Measurements from ENCODE around the gene KRTAP4-6. TPM values are rescaled to one million over a fixed set of nuclear protein-coding genes. Genes with fewer than 3 reads are reported as not detected.
"Not testable (repeated sequence)": the region's sequence is repeated elsewhere in the genome, so short reads cannot be mapped to it uniquely, and the experiment has no call there.

Gene KRTAP4-6
- total RNA-seq, 1 donor from 2014 or later = not detected

DNA sequence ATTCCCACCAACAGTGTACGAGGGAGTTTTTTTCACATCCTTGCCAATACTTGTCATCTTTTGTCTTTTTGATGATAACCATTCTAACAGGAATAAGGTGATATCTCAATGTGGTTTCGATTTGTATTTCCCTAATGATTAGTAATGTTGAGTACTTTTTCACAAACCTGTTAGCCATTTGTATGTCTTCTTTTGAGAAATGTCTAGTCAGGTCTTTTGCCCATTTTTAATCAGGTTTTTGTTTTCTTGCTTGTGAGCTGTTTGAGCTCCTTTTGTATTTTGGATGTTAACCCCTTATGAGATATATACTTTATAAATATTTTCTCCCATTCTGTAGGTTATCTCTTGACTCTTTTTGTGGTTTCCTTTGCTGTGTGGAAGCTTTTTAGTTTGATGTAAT is 11.2 kb upstream of the KRTAP4-6 start:
- DNase-seq = no peak

GRCh38 chr17:41150026-41150425 is 9.7 kb upstream of the KRTAP4-6 start:
- TF ChIP-seq CTCF (IDR thresholded peaks at IDR 0.05) = no peak
- Histone ChIP-seq H3K4me3 (no peak overlapping the region), H3K4me1 (no peaks in the 10 kb centered on the region), H3K36me3 (no peaks in the 10 kb centered on the region), H3K9me3 (no peaks in the 10 kb centered on the region), H3K27me3 (ENCODE audit: low read depth) (peaks cover 4% of the 10 kb centered on the region), H3K27ac (no peak overlapping the region)
- ATAC-seq = no peak
- intact Hi-C loops (cut with DNase I) = no loop called here
- DNase-seq = no peak

More for the DNA sequence above, 11.2 kb upstream of the KRTAP4-6 start:
- Histone ChIP-seq H3K9me3 (no peaks in the 10 kb centered on the region), H3K27ac (no peak overlapping the region), H3K4me1 (no peaks in the 10 kb centered on the region), H3K36me3 (no peaks in the 10 kb centered on the region), H3K4me3 (no peak overlapping the region), H3K27me3 (ENCODE audit: low read depth) (peaks cover 7% of the 10 kb centered on the region)
- intact Hi-C loops (cut with DNase I) = no loop called here
- no peak for TF ChIP-seq CTCF (IDR thresholded peaks at IDR 0.05)
- ATAC-seq = no peak

GRCh38 chr17:41149652-41149985 is 9.3 kb upstream of the KRTAP4-6 start, which contains the start of gene KRTAP4-5:
KRTAP4-5 (minus strand) TSS chr17:41149825; CDS start chr17:41149767, 58 bp downstream.
- Histone ChIP-seq H3K27me3 (ENCODE audit: low read depth) (peaks cover 4% of the 10 kb centered on the region), H3K9me3 (no peaks in the 10 kb centered on the region), H3K4me3 (no peak within 1 kb of the TSS), H3K36me3 (no peaks in the 10 kb centered on the region), H3K27ac (no peak within 1 kb of the TSS), H3K4me1 (no peaks in the 10 kb centered on the region)
- no peak for TF ChIP-seq CTCF (IDR thresholded peaks at IDR 0.05)
- ATAC-seq = no peak
- intact Hi-C loops (cut with DNase I) = no loop called here
- DNase-seq = no peak

DNA sequence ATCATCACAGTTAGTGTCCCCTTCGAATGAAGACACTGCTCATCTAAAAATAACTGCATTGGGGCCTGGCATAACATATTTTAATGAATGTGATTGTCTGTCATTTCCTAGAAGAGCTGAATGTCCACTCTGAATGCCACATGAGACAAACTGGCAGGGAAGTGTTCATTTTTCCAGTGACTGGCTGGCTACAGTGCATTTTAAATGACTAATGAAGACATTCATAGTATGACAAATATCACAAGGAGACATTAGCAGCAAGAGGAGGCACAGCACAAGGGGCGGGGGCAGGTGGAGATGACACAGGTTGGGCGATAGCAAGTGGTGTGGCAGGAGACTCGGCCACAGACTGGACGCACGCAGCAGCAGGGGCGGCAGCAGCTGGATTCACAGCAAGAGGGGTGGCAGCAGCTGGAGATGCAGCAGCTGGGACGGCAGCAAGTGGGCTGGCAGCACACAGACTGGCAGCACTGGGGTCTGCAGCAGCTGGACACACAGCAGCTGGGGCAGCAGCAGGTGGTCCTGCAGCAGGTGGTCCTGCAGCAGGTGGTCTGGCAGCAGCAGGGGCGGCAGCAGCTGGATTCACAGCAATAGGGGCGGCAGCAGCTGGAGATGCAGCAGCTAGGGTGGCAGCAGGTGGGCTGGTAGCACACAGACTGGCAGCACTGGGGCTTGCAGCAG is 8.8 kb upstream of the KRTAP4-6 start:
- H3K9me3 ChIP-seq; DNase-seq; intact Hi-C loops (cut with DNase I); H3K4me1 ChIP-seq; ATAC-seq; H3K36me3 ChIP-seq; H3K4me3 ChIP-seq; H3K27me3 ChIP-seq (ENCODE audit: low read depth); H3K27ac ChIP-seq: not testable (repeated sequence)

- no peak for TF ChIP-seq CTCF (IDR thresholded peaks at IDR 0.05)
- Histone ChIP-seq H3K36me3 (no peaks in the 10 kb centered on the region), H3K4me1 (no peaks in the 10 kb centered on the region), H3K4me3 (no peak overlapping the region), H3K9me3 (peaks cover 14% of the 10 kb centered on the region), H3K27ac (no peak overlapping the region), H3K27me3 (ENCODE audit: low read depth) (no peaks in the 10 kb centered on the region)
- no peak for DNase-seq
- no peak for ATAC-seq
- intact Hi-C loops (cut with DNase I) = no loop called here
Measured at GRCh38 chr17:41147531-41148204, 7.3 kb upstream of the KRTAP4-6 start.

DNA sequence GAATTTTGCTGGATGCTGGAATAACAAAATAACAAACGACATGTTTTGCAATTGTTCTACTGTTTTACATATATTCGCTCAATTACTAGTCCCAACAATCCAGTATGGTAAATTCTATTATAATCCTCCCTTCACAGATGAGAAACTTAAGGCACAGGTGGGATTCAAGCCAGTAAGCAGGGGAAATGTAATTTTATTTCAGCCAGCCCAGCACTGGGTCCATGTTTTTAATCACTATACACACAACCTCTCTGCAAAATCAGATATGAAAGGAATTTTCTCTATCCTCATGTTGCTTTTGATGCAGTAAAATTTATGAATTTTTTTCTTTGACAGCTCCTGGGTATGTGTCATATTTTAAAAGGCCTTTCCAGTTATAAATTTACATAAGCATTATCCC is 4.9 kb upstream of the KRTAP4-6 start:
- Histone ChIP-seq H3K4me1 (no peaks in the 10 kb centered on the region), H3K27me3 (ENCODE audit: low read depth) (no peaks in the 10 kb centered on the region), H3K36me3 (no peaks in the 10 kb centered on the region), H3K27ac (no peak overlapping the region), H3K4me3 (no peak overlapping the region), H3K9me3 (peaks cover 14% of the 10 kb centered on the region)
- ATAC-seq (no peak), DNase-seq (no peak)
- no peak for TF ChIP-seq CTCF (IDR thresholded peaks at IDR 0.05)
- intact Hi-C loops (cut with DNase I) = no loop called here
